Right cardiac atrium (tissue), 5 donors: ENCODE data around the gene SRSF8. TPM values are rescaled to one million over a fixed set of nuclear protein-coding genes. Genes with fewer than 3 reads are reported as not detected.
"Not testable (repeated sequence)": the region's sequence is repeated elsewhere in the genome, so short reads cannot be mapped to it uniquely, and the experiment has no call there.

Experiments used
- ATAC-seq, 2 donors: fragments of 200-7000 bp; cut with Tn5 transposase; one replicate each; pipeline versions ENCODE4 v1.8.0 to v1.9.1; 2020; ENCODE audit warnings: moderate library complexity in 2 of 2, mild to moderate bottlenecking in 1 of 2
- DNase-seq, 3 donors: peaks; one replicate each; pipeline ENCODE4 v3.0.0-alpha.2; 2020
- H3K27ac ChIP-seq: one replicate; pipeline ENCODE4 v1.5.1; 2013; ENCODE audit warnings: mild to moderate bottlenecking, low read length, control low read depth, moderate library complexity
- H3K27me3 ChIP-seq: one replicate; pipeline ENCODE4 v1.6.1; 2013; ENCODE audit not compliant: control insufficient read depth, insufficient read depth
- H3K4me1 ChIP-seq: one replicate; pipeline ENCODE4 v1.6.1; 2013; ENCODE audit warnings: low read length; ENCODE audit not compliant: control insufficient read depth, insufficient read depth
- H3K4me3 ChIP-seq: one replicate; pipeline ENCODE4 v1.5.1; 2013; ENCODE audit warnings: low read length, control low read depth
- H3K9me3 ChIP-seq: one replicate; pipeline ENCODE4 v1.6.1; 2013; ENCODE audit warnings: low read length; ENCODE audit not compliant: control insufficient read depth
- WGBS: extraction: QIAGEN DNeasy Blood & Tissue Kit; methylation state at CpG from one replicate; pipeline ENCODE4 v1.1.7; 2013; 5-methylcytosine and 5-hydroxymethylcytosine counted together
- intact Hi-C, 4 donors: fragments of 100-400 bp; cut with DNase I; formaldehyde crosslinking; loops; one replicate each; pipeline versions ENCODE4 v1.11.0 to v1.14.0; 2022 to 2023
- long read RNA-seq, 4 donors: library from polyadenylated mRNA; unstranded; transcript quantifications; one replicate each; pipeline ENCODE4 v2.0.0, GENCODE V29; 2020 to 2021
- polyA plus RNA-seq: library from polyadenylated mRNA; stranded (reverse); fragments of 200-250 nt; gene quantifications from one replicate; pipeline ENCODE4 v1.2.3, GENCODE V29; 2013
- total RNA-seq, 4 donors: library from RNA; stranded (reverse); fragmentation: NEBNext Ultra II Directional; extraction: Animal tissue kit (Norgen Biotek cat#: 25700); gene quantifications; one replicate each; pipeline ENCODE4 v1.2.1, GENCODE V29; 2021
- donor health status: healthy with polysubstance abuse.
- donor health status: DM: no; HTN: yes; CAD: no.
- donor health status: DM: no; HTN: no; CAD: no.
- donor health status: DM: no; HTN: yes; CAD: no; lungs with severe emphysema.
- donor health status: DM: yes; HTN: yes; CAD: no.

The SRSF8 gene, protein sequence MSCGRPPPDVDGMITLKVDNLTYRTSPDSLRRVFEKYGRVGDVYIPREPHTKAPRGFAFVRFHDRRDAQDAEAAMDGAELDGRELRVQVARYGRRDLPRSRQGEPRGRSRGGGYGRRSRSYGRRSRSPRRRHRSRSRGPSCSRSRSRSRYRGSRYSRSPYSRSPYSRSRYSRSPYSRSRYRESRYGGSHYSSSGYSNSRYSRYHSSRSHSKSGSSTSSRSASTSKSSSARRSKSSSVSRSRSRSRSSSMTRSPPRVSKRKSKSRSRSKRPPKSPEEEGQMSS
- total RNA-seq: 10 to 100 TPM; 30.5 to 39.4 (median 35.0) TPM
- polyA plus RNA-seq: 32.1 TPM
- long read RNA-seq, donor 1, full-length matches to known transcripts: 85 of 87 reads
- long read RNA-seq, donor 1, partial matches to known transcripts: 0 of 87 reads
- long read RNA-seq, donor 1, other reads (novel, unspliced or antisense): 2 of 87 reads
- long read RNA-seq, donor 2, full-length matches to known transcripts: 40 of 42 reads
- long read RNA-seq, donor 2, partial matches to known transcripts: 0 of 42 reads
- long read RNA-seq, donor 2, other reads (novel, unspliced or antisense): 2 of 42 reads
- long read RNA-seq, donor 3, full-length matches to known transcripts: 59 of 60 reads
- long read RNA-seq, donor 3, partial matches to known transcripts: 0 of 60 reads
- long read RNA-seq, donor 3, other reads (novel, unspliced or antisense): 1 of 60 reads
- long read RNA-seq, donor 4, full-length matches to known transcripts: 50 of 54 reads
- long read RNA-seq, donor 4, partial matches to known transcripts: 0 of 54 reads
- long read RNA-seq, donor 4, other reads (novel, unspliced or antisense): 4 of 54 reads

DNA sequence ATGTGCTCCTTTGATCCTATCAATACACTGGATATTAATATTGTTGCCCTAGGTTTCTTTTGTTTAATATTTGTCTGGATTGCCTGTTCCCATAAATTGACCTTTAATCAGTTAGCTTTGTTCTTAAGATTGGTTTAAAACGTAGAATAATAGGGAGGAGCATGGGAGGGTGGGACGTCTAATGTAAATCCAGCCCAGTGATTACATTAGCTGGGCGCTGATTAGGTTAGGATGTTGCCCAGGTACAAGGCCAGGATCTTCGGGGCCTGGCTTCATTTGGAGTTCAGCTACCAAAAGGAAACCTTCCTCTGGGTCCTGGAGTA is at the start of gene SRSF8:
TSS of gene SRSF8 (plus strand) at position 204 of the 323 bp plus-strand sequence. CDS start 308 bp downstream, outside the sequence.
- ATAC-seq (no peak), DNase-seq (no peak)
- Histone ChIP-seq H3K9me3 (no peaks in the 10 kb centered on the region), H3K4me3 (peak within 1 kb of the TSS; percentile 82), H3K4me1 (no peaks in the 10 kb centered on the region), H3K27ac (peak within 1 kb of the TSS; percentile 97), H3K27me3 (no peaks in the 10 kb centered on the region)
- 0% methylated on average over 4 of the region's 4 CpGs for WGBS
- intact Hi-C loops: loop anchor here in 2 of 4 donors (5.0 to 10.0 kb wide), 2 partner anchors 81 to 698 kb away; no protein-coding TSS in a partner anchor

DNA sequence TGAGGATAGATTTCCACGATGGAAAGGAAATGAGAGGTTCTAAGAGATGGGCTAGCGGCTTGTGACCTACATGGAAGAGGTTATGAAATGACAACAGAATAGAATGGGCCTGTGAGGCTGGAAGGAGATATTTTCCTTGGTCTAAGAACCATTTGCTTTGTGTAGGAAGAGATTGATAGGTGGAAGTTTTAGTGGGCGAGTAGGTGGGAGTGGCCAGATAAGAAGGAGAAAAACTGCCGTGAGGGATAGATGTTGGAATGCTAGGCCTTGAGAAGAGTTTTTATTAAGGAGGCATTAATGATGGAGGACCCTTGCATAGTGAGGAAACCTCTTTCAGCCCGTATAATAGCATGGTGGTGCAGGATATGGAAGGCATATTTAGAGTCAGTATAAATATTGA is 45.3 kb upstream of the SRSF8 start:
- DNase-seq, intact Hi-C loops, H3K9me3 ChIP-seq, H3K27ac ChIP-seq, ATAC-seq, H3K4me3 ChIP-seq, H3K4me1 ChIP-seq, H3K27me3 ChIP-seq: not testable (repeated sequence)
- WGBS: 75% methylated on average over 5 of the region's 5 CpGs

DNA sequence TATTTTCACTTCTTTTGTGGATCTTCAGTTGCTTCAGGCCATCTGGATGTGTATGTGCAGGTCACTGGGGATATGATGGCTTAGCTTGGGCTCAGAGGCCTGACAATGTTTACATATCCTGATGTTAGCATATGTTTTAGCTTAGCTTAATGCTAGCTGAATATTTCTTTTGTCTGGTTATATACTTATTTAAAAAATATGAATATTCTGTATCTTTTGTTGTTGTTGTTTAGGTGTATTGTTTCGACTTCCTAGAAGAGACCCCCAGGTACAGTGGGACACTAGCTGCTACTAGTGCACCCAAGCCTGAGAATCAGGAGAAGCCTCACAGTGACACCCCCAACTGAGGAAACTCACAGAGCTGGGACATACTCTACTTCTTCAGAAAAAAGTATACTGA is 41.8 kb upstream of the SRSF8 start, which contains the start of gene KDM4E:
TSS of gene KDM4E (plus strand) at position 301 of the 400 bp plus-strand sequence. CDS start 300 bp downstream, outside the sequence.
- Histone ChIP-seq H3K27me3 (no peaks in the 10 kb centered on the region), H3K27ac (no peak within 1 kb of the TSS), H3K4me3 (no peak within 1 kb of the TSS), H3K9me3 (no peaks in the 10 kb centered on the region), H3K4me1 (no peaks in the 10 kb centered on the region)
- no peak for ATAC-seq
- intact Hi-C loops: no loop called here
- no peak for DNase-seq
- 98% methylated on average over 1 of the region's 1 CpG for WGBS

DNA sequence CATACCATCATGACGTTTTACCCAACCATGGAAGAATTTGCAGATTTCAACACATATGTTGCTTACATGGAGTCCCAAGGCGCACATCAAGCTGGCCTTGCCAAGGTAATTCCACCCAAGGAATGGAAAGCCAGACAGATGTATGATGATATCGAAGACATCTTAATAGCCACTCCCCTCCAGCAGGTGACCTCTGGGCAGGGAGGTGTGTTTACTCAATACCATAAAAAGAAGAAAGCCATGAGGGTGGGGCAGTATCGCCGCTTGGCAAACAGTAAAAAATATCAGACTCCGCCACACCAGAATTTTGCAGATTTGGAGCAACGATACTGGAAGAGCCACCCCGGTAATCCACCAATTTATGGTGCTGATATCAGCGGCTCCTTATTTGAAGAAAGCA is 41.1 kb upstream of the SRSF8 start:
- H3K27me3 ChIP-seq, H3K4me3 ChIP-seq, intact Hi-C loops, DNase-seq, H3K27ac ChIP-seq, ATAC-seq, H3K9me3 ChIP-seq, H3K4me1 ChIP-seq: not testable (repeated sequence)
- WGBS: 92% methylated on average over 8 of the region's 9 CpGs

DNA sequence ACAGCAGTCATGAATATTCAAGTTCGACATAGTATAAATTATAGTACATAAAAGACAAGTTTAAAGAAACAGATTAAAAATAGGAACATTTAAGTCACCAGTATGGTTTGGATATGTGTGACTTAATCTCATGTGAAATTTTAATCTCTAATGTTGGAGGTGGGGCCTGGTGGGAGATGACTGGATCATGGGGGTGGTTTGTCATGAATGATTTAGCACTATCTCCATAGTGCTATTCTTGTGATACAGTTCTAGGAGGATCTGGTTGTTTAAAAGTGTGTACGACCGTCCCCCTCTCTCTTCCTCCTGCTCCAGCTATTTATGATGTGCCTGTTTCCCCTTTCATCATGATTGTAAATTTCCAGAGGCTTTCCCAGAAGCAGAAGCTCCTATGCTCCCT is 38.4 kb upstream of the SRSF8 start:
- no peaks in the 10 kb centered on the region for H3K27me3 ChIP-seq
- 91% methylated on average over 3 of the region's 3 CpGs for WGBS
- no peak for ATAC-seq
- DNase-seq: no peak
- H3K4me1 ChIP-seq: no peaks in the 10 kb centered on the region
- intact Hi-C loops: no loop called here
- no peak overlapping the region for H3K4me3 ChIP-seq
- no peak overlapping the region for H3K27ac ChIP-seq
- no peaks in the 10 kb centered on the region for H3K9me3 ChIP-seq

DNA sequence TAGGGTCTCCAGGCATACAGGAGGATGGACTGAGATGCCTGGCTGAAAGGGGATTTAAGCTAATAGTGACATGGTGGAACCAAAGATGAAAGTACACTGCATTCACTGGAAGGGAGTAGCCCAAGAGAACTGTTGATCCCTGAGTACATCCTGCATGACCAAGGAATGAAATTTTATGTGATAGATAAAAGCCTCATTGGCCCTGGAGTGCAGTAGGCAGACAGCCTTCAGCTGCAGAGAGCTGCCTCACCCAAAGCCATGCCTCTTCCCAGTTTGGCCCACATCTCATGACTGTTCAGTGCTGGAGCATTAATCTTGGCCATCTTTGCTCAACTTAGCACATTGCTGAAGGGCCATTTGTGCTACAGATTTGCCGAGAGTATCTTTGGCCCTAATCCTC is 33.7 kb upstream of the SRSF8 start:
- Histone ChIP-seq H3K27me3 (no peaks in the 10 kb centered on the region), H3K27ac (no peak overlapping the region), H3K4me3 (no peak overlapping the region), H3K9me3 (no peaks in the 10 kb centered on the region), H3K4me1 (no peaks in the 10 kb centered on the region)
- ATAC-seq: no peak
- intact Hi-C loops: no loop called here
- no peak for DNase-seq
- 80% methylated on average over 1 of the region's 1 CpG for WGBS

DNA sequence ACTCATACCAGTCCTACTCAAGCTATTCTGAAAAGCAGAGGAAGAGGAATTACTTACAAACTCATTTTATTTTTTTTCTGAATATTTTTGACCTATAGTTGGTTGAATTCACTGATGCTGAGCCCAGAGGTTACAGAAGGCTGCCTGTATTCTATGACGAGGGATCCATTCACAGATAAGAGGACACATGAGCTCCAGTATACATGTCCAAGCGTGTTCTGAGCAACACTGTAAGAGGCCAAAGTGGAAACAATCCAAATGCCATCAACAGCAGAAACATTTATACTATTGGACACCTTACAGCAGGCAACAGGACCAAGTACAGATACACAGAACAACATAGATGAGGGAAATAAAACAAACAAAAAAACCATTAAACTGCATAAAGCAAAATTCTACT is 31.4 kb upstream of the SRSF8 start:
- H3K27ac ChIP-seq: no peak overlapping the region
- 70% methylated on average over 2 of the region's 2 CpGs for WGBS
- intact Hi-C loops: no loop called here
- DNase-seq (no peak), ATAC-seq (no peak)
- no peaks in the 10 kb centered on the region for H3K27me3 ChIP-seq
- no peaks in the 10 kb centered on the region for H3K9me3 ChIP-seq
- no peaks in the 10 kb centered on the region for H3K4me1 ChIP-seq
- no peak overlapping the region for H3K4me3 ChIP-seq

DNA sequence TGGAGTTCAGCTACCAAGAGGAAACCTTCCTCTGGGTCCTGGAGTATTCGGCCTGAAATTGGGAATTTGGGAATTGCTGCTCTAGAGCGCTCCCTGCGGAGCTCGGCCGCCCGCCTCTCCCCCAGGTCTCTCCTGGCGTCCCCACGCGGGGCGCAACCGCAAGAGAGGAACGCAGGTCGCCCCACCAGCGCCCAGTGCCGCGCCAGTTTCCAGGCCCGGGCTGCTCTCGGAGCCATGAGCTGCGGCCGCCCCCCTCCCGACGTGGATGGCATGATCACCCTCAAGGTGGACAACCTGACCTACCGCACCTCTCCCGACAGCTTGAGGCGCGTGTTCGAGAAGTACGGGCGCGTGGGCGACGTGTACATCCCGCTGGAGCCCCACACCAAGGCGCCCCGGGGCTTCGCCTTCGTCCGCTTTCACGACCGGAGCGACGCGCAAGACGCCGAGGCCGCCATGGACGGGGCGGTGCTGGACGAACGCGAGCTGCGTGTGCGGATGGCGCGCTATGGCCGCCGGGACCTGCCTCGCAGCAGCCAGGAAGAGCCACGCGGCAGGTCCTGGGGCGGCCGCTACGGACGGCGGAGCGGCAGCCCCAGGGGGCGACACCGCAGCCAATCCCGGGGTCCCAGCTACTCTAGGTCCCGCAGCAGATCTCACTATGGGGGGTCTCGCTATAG is 29.2 kb upstream of the SRSF8 start:
- DNase-seq (peak; percentile 27 to 64 (median 61)), ATAC-seq (peak; percentile 81)
- H3K27me3 ChIP-seq, H3K9me3 ChIP-seq, H3K27ac ChIP-seq, H3K4me1 ChIP-seq, intact Hi-C loops: not testable (repeated sequence)
- 17% methylated on average over 71 of the region's 71 CpGs for WGBS
- peak overlapping the region; percentile 9 for H3K4me3 ChIP-seq

DNA sequence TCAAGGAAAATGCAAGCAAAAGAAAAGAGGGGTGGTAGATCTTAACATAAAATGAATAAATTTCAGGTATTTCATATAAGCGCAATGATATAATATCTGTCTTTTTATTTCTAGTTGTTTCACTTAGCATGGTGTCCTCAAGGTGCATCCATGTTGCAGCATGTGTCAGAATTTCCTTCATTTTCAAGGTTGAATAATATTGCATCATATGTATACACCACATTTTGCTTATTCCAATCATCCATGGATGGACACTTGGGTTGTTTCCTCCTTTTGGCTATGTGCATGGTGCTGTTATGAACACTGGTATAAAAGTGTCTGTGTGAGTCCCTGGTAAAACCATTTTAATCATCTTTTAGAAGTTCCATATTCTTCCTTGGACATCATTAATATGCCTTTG is 24.5 kb upstream of the SRSF8 start:
- 99% methylated on average over 1 of the region's 1 CpG for WGBS
- no peak overlapping the region for H3K4me3 ChIP-seq
- no peaks in the 10 kb centered on the region for H3K27me3 ChIP-seq
- H3K4me1 ChIP-seq: no peaks in the 10 kb centered on the region
- intact Hi-C loops: no loop called here
- no peak for DNase-seq
- no peak for ATAC-seq
- no peak overlapping the region for H3K27ac ChIP-seq
- H3K9me3 ChIP-seq: no peaks in the 10 kb centered on the region

DNA sequence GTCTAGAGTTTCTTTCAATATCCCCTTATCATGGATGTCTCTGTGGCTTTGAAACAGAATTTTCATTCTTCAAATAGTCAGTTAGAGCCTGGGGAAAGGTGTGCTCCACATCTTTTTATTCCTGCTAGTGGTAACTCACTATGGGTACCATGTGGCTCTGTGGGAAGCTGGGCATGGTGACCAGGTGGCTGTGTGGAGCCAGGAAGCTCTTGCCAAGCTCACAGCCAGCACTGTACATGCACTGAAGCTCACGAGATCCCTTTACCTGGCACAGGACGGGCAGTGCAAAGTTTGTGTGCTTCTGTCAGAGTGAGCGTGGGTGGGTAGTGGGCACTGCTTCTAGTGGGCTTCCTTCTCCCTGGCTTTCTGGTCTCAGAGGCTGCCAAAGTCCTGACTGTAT is 23.8 kb upstream of the SRSF8 start:
- Histone ChIP-seq H3K4me3 (no peak overlapping the region), H3K27me3 (no peaks in the 10 kb centered on the region), H3K27ac (no peak overlapping the region), H3K9me3 (no peaks in the 10 kb centered on the region), H3K4me1 (no peaks in the 10 kb centered on the region)
- DNase-seq (no peak), ATAC-seq (no peak)
- WGBS: 77% methylated on average over 3 of the region's 3 CpGs
- intact Hi-C loops: no loop called here

DNA sequence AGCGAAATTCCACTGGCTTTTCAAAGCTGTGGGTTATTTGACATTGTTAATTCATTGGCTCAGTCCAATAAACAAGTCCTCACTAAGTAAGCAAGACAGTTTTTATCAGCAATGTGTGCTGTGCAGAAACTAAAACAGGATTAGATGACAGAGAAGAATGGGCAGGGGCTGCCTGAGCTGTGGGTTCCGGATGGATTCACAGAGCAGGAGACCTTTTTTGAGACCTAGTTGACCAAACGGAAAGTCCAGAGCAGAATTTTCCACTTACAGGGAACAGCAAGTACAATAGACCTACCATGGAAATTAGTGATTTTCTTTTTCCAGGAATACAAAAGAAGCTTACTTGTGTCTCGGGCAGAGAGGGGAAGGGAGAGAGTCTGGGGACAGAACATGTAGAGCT is 22.7 kb upstream of the SRSF8 start:
- H3K4me3 ChIP-seq: no peak overlapping the region
- DNase-seq: no peak
- H3K27me3 ChIP-seq: no peaks in the 10 kb centered on the region
- intact Hi-C loops: no loop called here
- peak; percentile 31 to 89 for ATAC-seq
- H3K4me1 ChIP-seq: no peaks in the 10 kb centered on the region
- H3K9me3 ChIP-seq: no peaks in the 10 kb centered on the region
- H3K27ac ChIP-seq: no peak overlapping the region
- 60% methylated on average over 4 of the region's 4 CpGs for WGBS
